ENCODE data around the gene MED4.
"Not testable (repeated sequence)": the region's sequence is repeated elsewhere in the genome, so short reads cannot be mapped to it uniquely, and the experiment has no call there.

MED4 gene

GRCh38 chr13:48096670-48097069, 1.8 kb upstream of the MED4 start:
- no peak for DNase-seq (ENCODE audit: low read depth in 1 of 2, low spot score in 1 of 2)

DNA sequence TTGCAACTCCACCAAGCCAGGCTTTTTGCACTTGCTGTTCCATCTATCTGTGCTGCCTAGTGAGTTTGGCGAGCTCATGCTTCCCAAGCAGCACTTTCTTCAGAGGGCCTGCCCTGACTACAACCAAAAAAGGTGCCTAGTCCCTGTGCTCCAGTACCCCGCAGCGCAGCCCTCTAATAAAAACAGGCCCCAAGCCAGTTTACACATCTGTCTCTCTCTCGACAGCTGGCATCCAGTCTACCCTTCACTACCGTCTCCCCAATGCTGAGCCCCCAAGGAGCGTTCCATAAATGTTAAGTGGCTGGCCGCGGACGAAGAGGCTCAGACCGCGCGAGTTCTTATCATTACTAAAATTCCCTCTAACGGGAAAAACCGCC, 512 bp downstream of the MED4 start:
- DNase-seq (ENCODE audit: low read depth in 1 of 2, low spot score in 1 of 2) = no peak

- DNase-seq (ENCODE audit: low read depth in 1 of 2, low spot score in 1 of 2) = no peak
These were observed 1.3 kb downstream of the MED4 start for GRCh38 chr13:48093588-48093987.

- no peak for DNase-seq (ENCODE audit: low read depth in 1 of 2, low spot score in 1 of 2)
These were observed 8.6 kb downstream of the MED4 start for GRCh38 chr13:48086272-48086671.

DNA sequence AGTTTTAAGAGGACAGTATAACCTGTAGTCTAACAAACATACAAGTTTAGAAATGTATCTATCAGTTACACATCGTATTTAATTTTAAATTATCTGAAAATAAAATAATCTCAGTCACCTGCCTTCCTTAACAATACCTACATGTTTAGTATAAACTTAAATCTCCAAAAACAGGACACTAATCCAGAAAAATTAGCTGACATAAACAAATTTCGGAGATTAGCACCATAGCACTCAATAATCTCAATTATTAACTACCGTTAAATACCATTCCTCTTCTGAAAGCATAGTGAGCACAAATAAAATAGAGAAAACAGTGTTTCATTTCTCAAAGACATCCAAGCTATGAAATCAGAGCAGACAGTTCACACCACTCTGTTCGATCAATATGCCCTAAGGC, 13.2 kb downstream of the MED4 start:
- DNase-seq (ENCODE audit: low read depth in 1 of 2, low spot score in 1 of 2) = no peak

GRCh38 chr13:48078251-48078656, 16.6 kb downstream of the MED4 start:
- DNase-seq (ENCODE audit: low read depth in 1 of 2, low spot score in 1 of 2) = no peak

DNA sequence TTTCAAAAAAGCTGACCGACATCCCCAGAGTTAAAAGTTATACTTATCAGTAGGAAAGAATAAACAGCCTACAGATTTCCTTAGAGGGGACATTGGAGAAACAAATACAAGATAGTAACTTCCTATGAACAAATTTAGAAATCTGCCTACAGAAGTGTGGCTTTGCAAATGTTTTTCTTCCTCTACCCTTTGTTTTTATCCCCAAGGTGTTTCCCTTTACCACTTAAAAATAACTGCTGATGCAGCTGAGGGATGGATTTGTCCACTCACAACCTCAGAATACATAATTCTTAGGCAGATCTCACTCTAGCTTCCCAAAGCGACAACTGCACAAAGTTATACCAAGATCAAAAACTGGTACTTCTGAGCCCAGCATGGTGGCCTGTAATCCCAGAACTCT, 20.9 kb downstream of the MED4 start:
- DNase-seq (ENCODE audit: low read depth in 1 of 2, low spot score in 1 of 2) = no peak

DNA sequence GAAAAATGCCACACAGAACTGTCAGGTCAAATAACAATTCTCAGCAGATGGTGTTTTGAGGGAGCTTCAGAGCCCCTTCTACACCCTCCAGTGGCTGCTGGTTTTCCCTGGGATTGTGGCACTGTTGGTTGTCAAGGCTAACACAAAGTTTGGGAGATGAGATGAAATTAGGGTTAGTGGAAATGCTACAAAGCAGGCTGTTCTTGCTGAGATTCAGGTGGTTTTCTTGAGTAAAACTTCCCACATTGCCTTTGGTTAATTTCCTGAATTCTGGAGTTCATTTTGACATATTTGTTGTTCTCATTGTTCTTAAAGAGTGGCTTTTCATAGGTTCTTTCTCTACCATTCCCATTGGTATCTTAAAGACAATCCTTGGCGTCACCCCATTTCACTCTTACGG, 22.1 kb downstream of the MED4 start:
- DNase-seq (ENCODE audit: low read depth in 1 of 2, low spot score in 1 of 2) = no peak

DNA sequence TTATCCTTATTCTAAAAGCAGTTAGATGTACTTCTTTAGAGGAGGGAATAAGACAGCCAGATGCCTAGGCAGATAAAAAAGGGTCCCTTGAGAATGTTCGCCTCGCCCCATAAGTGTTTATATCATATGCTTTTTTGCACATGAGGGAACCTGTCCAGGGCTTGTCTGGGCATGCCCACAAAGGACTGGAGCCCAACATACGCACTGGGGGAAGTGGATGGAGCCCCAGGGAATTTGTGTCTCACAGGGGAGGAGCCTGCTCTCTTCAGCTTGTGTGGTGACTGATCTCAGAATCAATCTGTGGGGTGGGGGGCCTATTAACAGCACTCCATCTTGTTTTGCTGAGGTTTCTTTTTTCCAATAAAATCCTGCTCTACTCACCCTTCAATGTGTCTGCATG, 22.6 kb downstream of the MED4 start:
- DNase-seq (ENCODE audit: low read depth in 1 of 2, low spot score in 1 of 2) = no peak

- no peak for DNase-seq (ENCODE audit: low read depth in 1 of 2, low spot score in 1 of 2)
These were observed 24.0 kb downstream of the MED4 start for GRCh38 chr13:48070942-48071341.

- no peak for DNase-seq (ENCODE audit: low read depth in 1 of 2, low spot score in 1 of 2)
These were observed 25.3 kb downstream of the MED4 start for GRCh38 chr13:48069573-48069972.

- no peak for DNase-seq (ENCODE audit: low read depth in 1 of 2, low spot score in 1 of 2)
These were observed 26.0 kb downstream of the MED4 start for GRCh38 chr13:48068952-48069351.

GRCh38 chr13:48068036-48068435, 26.9 kb downstream of the MED4 start:
- DNase-seq (ENCODE audit: low read depth in 1 of 2, low spot score in 1 of 2) = no peak

DNA sequence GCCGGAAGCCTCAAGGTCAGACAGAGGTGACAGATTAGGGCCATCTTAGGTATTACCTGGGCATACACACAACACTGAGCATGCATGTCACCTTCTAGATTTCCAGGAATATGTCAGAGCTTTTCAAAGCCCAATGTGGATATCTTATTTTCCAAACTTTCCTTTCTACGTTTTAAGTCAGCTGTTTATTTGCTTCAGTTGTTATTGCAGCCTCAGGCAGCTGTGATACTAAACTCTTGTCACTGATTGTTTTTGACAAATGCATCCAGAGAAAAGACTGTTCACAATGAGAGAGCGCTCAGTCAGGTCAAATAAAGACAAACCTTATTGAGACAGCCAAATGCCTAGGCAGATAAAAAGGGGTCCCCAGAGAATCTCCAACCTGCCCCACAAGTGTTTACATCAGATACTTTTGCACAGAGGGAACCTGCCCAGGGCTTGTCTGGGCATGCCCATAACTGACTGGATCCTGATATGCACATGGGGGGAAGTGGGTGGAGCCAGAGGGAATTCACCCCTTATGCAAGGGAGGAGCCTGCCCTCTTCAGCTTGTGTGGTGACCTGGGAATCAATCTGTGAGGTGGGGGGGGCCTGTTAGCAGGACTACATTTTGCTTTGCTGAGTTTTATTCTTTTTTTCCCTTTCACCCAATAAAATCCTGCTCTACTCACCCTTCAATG, 28.5 kb downstream of the MED4 start:
- no peak for DNase-seq (ENCODE audit: low read depth in 1 of 2, low spot score in 1 of 2)

DNA sequence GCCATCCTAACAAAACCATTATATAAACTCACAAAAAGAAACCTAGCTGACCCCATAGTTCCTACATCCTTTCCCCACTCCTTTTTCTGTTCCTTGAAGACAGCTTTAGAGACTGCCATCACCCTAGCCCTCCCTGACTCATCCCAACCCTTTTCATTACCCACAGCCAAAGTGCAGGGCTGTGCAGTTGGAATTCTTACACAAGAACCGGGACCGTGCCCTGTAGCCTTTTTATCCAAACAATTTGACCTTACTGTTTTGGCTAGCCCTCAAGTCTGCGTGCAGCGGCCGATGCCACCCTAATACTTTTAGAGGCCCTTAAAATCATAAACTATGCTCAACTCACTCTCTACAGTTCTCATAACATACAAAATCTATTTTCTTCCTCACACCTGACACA, 35.0 kb downstream of the MED4 start:
- DNase-seq (ENCODE audit: low read depth in 1 of 2, low spot score in 1 of 2) = not testable (repeated sequence)

- not testable (repeated sequence) for DNase-seq (ENCODE audit: low read depth in 1 of 2, low spot score in 1 of 2)
These were observed 36.4 kb downstream of the MED4 start for GRCh38 chr13:48058536-48058935.

DNA sequence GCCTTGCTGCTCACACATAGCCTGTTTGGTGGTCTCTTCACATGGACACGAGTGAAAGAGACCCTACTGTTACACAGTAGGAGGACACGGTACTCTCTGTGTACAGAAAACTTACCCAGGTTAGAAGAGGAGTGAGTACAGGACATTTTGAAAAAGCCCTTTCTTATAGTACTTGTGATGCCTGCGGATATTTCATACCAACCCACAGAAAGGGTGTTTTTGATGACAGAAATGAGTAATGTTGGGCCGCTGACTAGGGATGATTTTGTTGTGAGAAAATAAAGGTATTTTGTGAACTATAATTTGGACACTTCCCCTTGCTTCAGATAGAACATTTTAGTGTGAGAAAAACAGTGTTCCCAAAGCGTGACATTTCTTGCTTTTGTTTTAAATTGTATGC, 39.2 kb downstream of the MED4 start:
- no peak for DNase-seq (ENCODE audit: low read depth in 1 of 2, low spot score in 1 of 2)

GRCh38 chr13:48054601-48055000, 40.3 kb downstream of the MED4 start:
- no peak for DNase-seq (ENCODE audit: low read depth in 1 of 2, low spot score in 1 of 2)

- no peak for DNase-seq (ENCODE audit: low read depth in 1 of 2, low spot score in 1 of 2)
These were observed 44.4 kb downstream of the MED4 start for GRCh38 chr13:48050550-48050949.

GRCh38 chr13:48043789-48044503, 51.0 kb downstream of the MED4 start:
- DNase-seq (ENCODE audit: low read depth in 1 of 2, low spot score in 1 of 2) = no peak

GRCh38 chr13:48042894-48043293, 52.0 kb downstream of the MED4 start:
- DNase-seq (ENCODE audit: low read depth in 1 of 2, low spot score in 1 of 2) = no peak

- DNase-seq (ENCODE audit: low read depth in 1 of 2, low spot score in 1 of 2) = no peak
These were observed 54.0 kb downstream of the MED4 start for GRCh38 chr13:48040896-48041295.

DNA sequence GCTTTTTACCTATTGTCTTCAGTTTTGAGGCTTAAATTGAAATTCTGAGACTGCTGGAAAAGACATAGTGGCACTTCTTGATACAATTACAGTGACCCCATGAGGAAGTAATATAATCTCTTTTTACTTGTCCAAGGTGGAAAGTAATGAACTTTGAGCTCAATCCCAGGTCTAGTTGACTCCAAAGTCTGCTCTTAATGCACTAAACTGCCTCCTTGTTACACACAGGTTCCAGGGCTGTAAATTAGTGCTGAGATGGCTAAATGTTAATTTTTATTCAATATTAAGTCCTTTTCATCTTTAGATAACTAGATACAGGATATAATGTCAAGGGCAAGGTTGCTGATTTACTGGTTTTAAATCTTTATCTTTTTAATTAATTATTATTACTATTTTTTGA, 54.9 kb downstream of the MED4 start:
- no peak for DNase-seq (ENCODE audit: low read depth in 1 of 2, low spot score in 1 of 2)
